Suprapubic skin (tissue), 3 donors: ENCODE measurements around the gene GALR3.

Experiments
- CTCF ChIP-seq, 2 donors: fragments of 200-600 bp in 1 of 2; fragments of 450-650 bp in 1 of 2; sonication (generic) in 1 of 2; IDR thresholded peaks; one replicate each; pipeline ENCODE4 v1.5.1; 2016 to 2019; ENCODE audit warnings: antibody characterized with exemption in 2 of 2, mild to moderate bottlenecking in 1 of 2, moderate library complexity in 1 of 2
- POLR2A ChIP-seq, 2 donors: fragments of 450-650 bp; IDR thresholded peaks; one replicate each; pipeline ENCODE4 v1.6.1; 2017; ENCODE audit warnings: antibody characterized with exemption in 2 of 2, mild to moderate bottlenecking in 2 of 2, moderate library complexity in 2 of 2

DNA sequence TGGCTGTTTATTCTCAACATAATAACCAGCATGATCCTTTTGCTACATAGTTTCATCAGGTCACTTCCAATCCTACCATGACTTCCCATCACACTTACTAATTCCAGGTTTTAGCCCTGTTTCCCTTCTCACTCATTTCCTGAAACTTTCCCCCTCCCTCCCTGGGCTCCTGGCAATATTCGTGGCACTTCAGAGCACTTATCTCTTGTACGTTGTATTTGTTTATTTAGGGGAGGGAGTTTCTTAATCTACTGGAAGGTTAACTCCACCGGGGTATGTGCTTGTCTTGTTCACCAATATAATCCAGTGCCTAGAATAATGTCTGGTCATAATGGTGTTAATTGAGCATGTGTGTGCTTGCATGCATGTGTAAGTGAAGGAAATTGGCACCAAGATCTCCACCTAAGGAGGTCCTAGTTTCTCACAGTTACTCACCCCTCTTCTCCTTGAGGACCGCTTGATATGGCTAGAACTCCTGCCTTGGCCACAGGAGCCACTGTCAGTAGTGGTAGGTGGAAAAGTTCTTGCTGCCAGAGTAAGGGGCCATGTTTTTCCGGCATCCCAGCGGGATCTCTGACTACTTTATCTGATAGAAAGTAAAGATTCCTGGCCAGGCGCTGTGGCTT, 37.7 kb downstream of the GALR3 start:
- TF ChIP-seq CTCF (IDR thresholded peaks at IDR 0.05), result no peak
- no peak for TF ChIP-seq POLR2A (IDR thresholded peaks at IDR 0.05)
